GM10248 (cell line): ENCODE results near the gene ARL14EP.

Experiments
- CTCF ChIA-PET: fragments of 300-600 bp; sonication (Branson Sonifier 250); formaldehyde crosslinking; extraction: SDS; loops from one replicate; lab custom pipeline; 2021; ENCODE audit warnings: antibody characterized with exemption; lab: Yijun Ruan, JAX
- POLR2A ChIA-PET: fragments of 350-650 bp; sonication (Branson Sonifier 250); formaldehyde crosslinking; extraction: SDS; loops from one replicate; lab custom pipeline; 2020; ENCODE audit warnings: antibody characterized with exemption; lab: Yijun Ruan, JAX
- DNase-seq: peaks from one replicate; pipeline ENCODE4 v3.0.0; 2012; ENCODE audit errors: extremely low spot score
- CTCF ChIP-seq: IDR thresholded peaks from 2 replicates; pipeline ENCODE4 v1.5.1; 2012; ENCODE audit warnings: mild to moderate bottlenecking, low read depth; ENCODE audit errors: extremely low read depth, missing control alignments, control extremely low read depth

ARL14EP gene

GRCh38 chr11:30333405-30333804 lies 10.5 kb downstream of the ARL14EP start:
- ChIA-PET POLR2A (no interaction called here), CTCF (interaction anchor here (1.0 to 4.2 kb wide), 10 partner anchors 8 to 205 kb away, joined by 4 to 19 read pairs (median 8); partner anchors contain the start of gene ARL14EP)
- peak; percentile 44 for TF ChIP-seq CTCF
- no peak for DNase-seq

- CTCF ChIA-PET: interaction anchor here (1.3 to 1.6 kb wide), 2 partner anchors 9 to 572 kb away, joined by 4 to 10 read pairs; no protein-coding TSS in a partner anchor
- POLR2A ChIA-PET: no interaction called here
- peak; percentile 57 for DNase-seq
- TF ChIP-seq CTCF: no peak
Observed at GRCh38 chr11:30342736-30343166, 19.8 kb downstream of the ARL14EP start.

GRCh38 chr11:30344085-30344484 lies 21.2 kb downstream of the ARL14EP start:
- POLR2A ChIA-PET: no interaction called here
- CTCF ChIA-PET: interaction anchor here (1.2 to 2.9 kb wide), 5 partner anchors 11 to 575 kb away, joined by 3 to 16 read pairs (median 4); partner anchors contain the start of gene ARL14EP
- DNase-seq: no peak
- TF ChIP-seq CTCF: no peak

DNA sequence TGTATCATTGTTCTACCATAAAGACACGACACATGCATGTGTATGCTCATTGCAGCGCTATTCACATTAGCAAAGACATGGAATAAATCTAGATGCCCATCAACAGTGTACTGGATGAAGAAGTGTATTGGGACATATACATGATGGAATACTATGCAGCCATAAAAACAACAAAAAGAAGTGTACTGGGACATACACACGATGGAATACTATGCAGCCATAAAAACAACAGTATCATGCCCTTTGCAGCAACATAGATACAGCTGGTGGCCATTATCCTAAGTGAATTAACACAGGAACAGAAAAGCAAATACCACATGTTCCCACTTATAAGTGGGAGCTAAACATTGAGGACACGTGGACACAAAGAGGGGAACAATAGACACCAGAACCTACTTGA lies 22.7 kb downstream of the ARL14EP start:
- no peak for DNase-seq
- CTCF ChIA-PET: interaction anchor here (0.7 to 2.9 kb wide), 15 partner anchors 9 to 572 kb away, joined by 3 to 16 read pairs (median 5); partner anchors contain the start of gene ARL14EP
- no peak for TF ChIP-seq CTCF
- POLR2A ChIA-PET: no interaction called here

DNA sequence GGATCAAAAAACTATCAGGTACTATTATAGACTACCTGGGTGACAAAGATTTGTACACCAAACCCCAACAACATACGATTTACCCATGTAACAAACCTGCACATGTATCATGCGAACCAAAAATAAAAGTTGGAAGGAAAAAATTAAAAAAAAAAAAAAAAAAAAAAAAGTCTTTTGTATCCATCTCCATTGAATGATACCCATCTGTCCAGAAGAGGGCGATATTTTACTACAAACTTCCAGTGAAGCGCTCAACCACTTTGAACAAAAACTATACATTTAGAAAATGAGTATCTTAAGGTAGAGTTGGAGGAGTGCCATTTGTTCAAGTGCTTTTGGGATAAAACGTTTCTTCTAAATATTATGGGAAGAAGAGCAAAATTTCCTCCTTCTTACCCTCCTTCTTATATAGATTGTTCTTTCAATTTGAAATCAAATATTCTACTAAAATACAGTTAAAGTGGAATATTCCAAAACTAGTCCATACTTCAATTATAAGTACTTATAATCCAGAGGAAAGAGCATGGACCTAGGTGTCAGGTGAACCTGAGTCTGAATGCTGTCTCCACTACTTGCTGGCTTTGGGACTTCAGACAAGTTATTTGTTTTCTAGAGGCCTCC lies 23.3 kb downstream of the ARL14EP start:
- ChIA-PET POLR2A (no interaction called here), CTCF (interaction anchor here (0.7 to 2.9 kb wide), 16 partner anchors 10 to 571 kb away, joined by 3 to 16 read pairs (median 4); partner anchors contain the start of gene ARL14EP)
- DNase-seq: peak; percentile 24
- TF ChIP-seq CTCF: peak; percentile 33

DNA sequence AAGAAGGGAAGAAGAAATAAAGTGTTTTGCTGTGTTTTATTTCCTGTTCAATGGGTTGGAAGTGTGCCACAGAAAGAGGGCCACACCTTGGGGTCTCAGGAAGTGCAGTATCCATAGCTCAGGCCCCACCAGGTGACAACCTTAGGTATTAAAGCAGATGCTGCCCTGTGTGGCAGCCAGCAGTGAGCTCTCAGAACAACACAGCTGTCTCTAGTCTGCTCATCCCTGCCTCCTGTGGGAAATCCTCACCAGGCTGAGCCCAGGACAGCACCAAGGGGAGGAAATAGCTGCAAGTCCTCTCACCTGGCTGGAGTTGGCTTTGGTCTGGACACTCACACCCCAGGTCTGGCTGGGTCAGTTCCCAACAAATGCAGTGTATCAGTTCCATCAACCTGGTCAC lies 25.1 kb downstream of the ARL14EP start:
- no peak for TF ChIP-seq CTCF
- ChIA-PET CTCF (interaction anchor here (1.0 to 2.3 kb wide), 2 partner anchors 10 to 220 kb away, joined by 3 to 6 read pairs; no protein-coding TSS in a partner anchor), POLR2A (no interaction called here)
- DNase-seq: no peak
